SH-SY5Y (cell line): ENCODE results near the gene DOCK2.

Experiments
- GATA2 ChIP-seq: IDR thresholded peaks from 2 replicates; pipeline ENCODE4 v1.6.1; 2011; ENCODE audit warnings: mild to moderate bottlenecking, low read depth, low read length
- GATA3 ChIP-seq: IDR thresholded peaks from 2 replicates; pipeline ENCODE4 v1.6.1; 2011; ENCODE audit warnings: low read depth, mild to moderate bottlenecking, low read length, moderate library complexity

GRCh38 chr5:169731221-169731620 is 94.1 kb downstream of the DOCK2 start:
- TF ChIP-seq GATA2 (no peak), GATA3 (no peak)
